ENCODE measurements around the gene OR10A4.

- TF ChIP-seq CTCF (conservative IDR thresholded peaks at IDR 0.05 in 1 of 2, IDR thresholded peaks at IDR 0.05 in 1 of 2; ENCODE audit: extremely low read depth in 1 of 2, insufficient read depth in 1 of 2, low read depth in 1 of 2, low read length in 2 of 2) = no peak
- no peak for TF ChIP-seq EZH2 (IDR thresholded peaks at IDR 0.05; ENCODE audit: borderline replicate concordance, low read length)
Observed at GRCh38 chr11:6882751-6883150, 6.3 kb downstream of the OR10A4 start.
